ENCODE data around the gene NDUFAF8. TPM values are rescaled to one million over a fixed set of nuclear protein-coding genes. Genes with fewer than 3 reads are reported as not detected.

Gene NDUFAF8
- total and polyA plus RNA-seq, 2 experiments from 2014 or later = 53.1 to 136 TPM

- no peak for DNase-seq
- Histone ChIP-seq H4K20me1 (ENCODE audit: insufficient read depth) (no peaks in the 10 kb centered on the region), H3K4me2 (ENCODE audit: unreplicated experiment) (no peak overlapping the region), H3F3A (ENCODE audit: insufficient read depth) (no peaks in the 10 kb centered on the region), H3K79me2 (ENCODE audit: insufficient read depth) (no peaks in the 10 kb centered on the region), H3K9me3 (ENCODE audit: low read depth) (no peaks in the 10 kb centered on the region), H3K9ac (no peak overlapping the region), H3K27me3 (replicated peaks; ENCODE audit: insufficient read depth) (no peaks in the 10 kb centered on the region), H3K4me1 (ENCODE audit: insufficient read depth) (no peaks in the 10 kb centered on the region), H3K36me3 (ENCODE audit: low read depth) (no peaks in the 10 kb centered on the region), H3K27ac (no peak overlapping the region), H3K4me3 (no peak overlapping the region), H3K9me2 (ENCODE audit: insufficient read depth) (no peaks in the 10 kb centered on the region), H2AFZ (no peak overlapping the region)
- no peak for TF ChIP-seq EZH2 (IDR thresholded peaks at IDR 0.05; ENCODE audit: insufficient read depth, poor library complexity, severe bottlenecking)
- TF ChIP-seq EZH2phosphoT487 (IDR thresholded peaks at IDR 0.05; ENCODE audit: insufficient read depth, low read depth) = no peak
- WGBS, 2 experiments (ENCODE audit: low coverage in 1 of 2, low lambda C conversion rate in 2 of 2, missing lambda C conversion rate in 2 of 2) = 92 to 97% methylated on average over 8 of the region's 8 CpGs
- in situ Hi-C loops (cut with MboI) = no loop called here
Measured at GRCh38 chr17:81213978-81214377, 25.1 kb upstream of the NDUFAF8 start.

- Histone ChIP-seq H4K20me1 (ENCODE audit: insufficient read depth) (no peaks in the 10 kb centered on the region), H3K9me3 (ENCODE audit: low read depth) (no peaks in the 10 kb centered on the region), H3F3A (ENCODE audit: insufficient read depth) (no peaks in the 10 kb centered on the region), H3K9ac (no peak overlapping the region), H3K4me1 (ENCODE audit: insufficient read depth) (no peaks in the 10 kb centered on the region), H3K36me3 (ENCODE audit: low read depth) (no peaks in the 10 kb centered on the region), H3K9me2 (ENCODE audit: insufficient read depth) (no peaks in the 10 kb centered on the region), H3K27me3 (replicated peaks; ENCODE audit: insufficient read depth) (no peaks in the 10 kb centered on the region), H3K4me3 (no peak overlapping the region), H3K27ac (no peak overlapping the region), H2AFZ (no peak overlapping the region), H3K79me2 (ENCODE audit: insufficient read depth) (peaks cover 6% of the 10 kb centered on the region; the same call in 1 of the 2 replicates), H3K4me2 (ENCODE audit: unreplicated experiment) (no peak overlapping the region)
- no peak for DNase-seq
- no peak for TF ChIP-seq EZH2 (IDR thresholded peaks at IDR 0.05; ENCODE audit: insufficient read depth, poor library complexity, severe bottlenecking)
- no peak for TF ChIP-seq EZH2phosphoT487 (IDR thresholded peaks at IDR 0.05; ENCODE audit: insufficient read depth, low read depth)
- in situ Hi-C loops (cut with MboI) = no loop called here
- 96% methylated on average over 13 to 18 of the region's 18 CpGs for WGBS, 2 experiments (ENCODE audit: low coverage in 1 of 2, low lambda C conversion rate in 2 of 2, missing lambda C conversion rate in 2 of 2)
Measured at GRCh38 chr17:81217491-81217890, 21.6 kb upstream of the NDUFAF8 start.

- TF ChIP-seq EZH2phosphoT487 (IDR thresholded peaks at IDR 0.05; ENCODE audit: insufficient read depth, low read depth) = no peak
- TF ChIP-seq EZH2 (IDR thresholded peaks at IDR 0.05; ENCODE audit: insufficient read depth, poor library complexity, severe bottlenecking) = no peak
- Histone ChIP-seq H3K27me3 (replicated peaks; ENCODE audit: insufficient read depth) (no peaks in the 10 kb centered on the region), H3K4me2 (ENCODE audit: unreplicated experiment) (no peak overlapping the region), H3K9me3 (ENCODE audit: low read depth) (no peaks in the 10 kb centered on the region), H4K20me1 (ENCODE audit: insufficient read depth) (no peaks in the 10 kb centered on the region), H3K4me1 (ENCODE audit: insufficient read depth) (no peaks in the 10 kb centered on the region), H3K9ac (no peak overlapping the region), H3K9me2 (ENCODE audit: insufficient read depth) (no peaks in the 10 kb centered on the region), H3K79me2 (ENCODE audit: insufficient read depth) (peaks cover 6% of the 10 kb centered on the region; the same call in 1 of the 2 replicates), H3K27ac (no peak overlapping the region), H3F3A (ENCODE audit: insufficient read depth) (no peaks in the 10 kb centered on the region), H2AFZ (no peak overlapping the region), H3K36me3 (ENCODE audit: low read depth) (no peaks in the 10 kb centered on the region), H3K4me3 (no peak overlapping the region)
- no peak for DNase-seq
- WGBS, 2 experiments (ENCODE audit: low coverage in 1 of 2, low lambda C conversion rate in 2 of 2, missing lambda C conversion rate in 2 of 2) = 87 to 92% methylated on average over 13 of the region's 13 CpGs
- in situ Hi-C loops (cut with MboI) = no loop called here
Measured at GRCh38 chr17:81218459-81218858, 20.7 kb upstream of the NDUFAF8 start.

- Histone ChIP-seq H3K27ac (no peak overlapping the region), H3K36me3 (ENCODE audit: low read depth) (no peaks in the 10 kb centered on the region), H4K20me1 (ENCODE audit: insufficient read depth) (no peaks in the 10 kb centered on the region), H3K9ac (no peak overlapping the region), H3K4me1 (ENCODE audit: insufficient read depth) (no peaks in the 10 kb centered on the region), H3K79me2 (ENCODE audit: insufficient read depth) (peaks cover 6% of the 10 kb centered on the region; the same call in 1 of the 2 replicates), H3K9me2 (ENCODE audit: insufficient read depth) (no peaks in the 10 kb centered on the region), H3K27me3 (replicated peaks; ENCODE audit: insufficient read depth) (no peaks in the 10 kb centered on the region), H2AFZ (no peak overlapping the region), H3K9me3 (ENCODE audit: low read depth) (no peaks in the 10 kb centered on the region), H3F3A (ENCODE audit: insufficient read depth) (no peaks in the 10 kb centered on the region), H3K4me2 (ENCODE audit: unreplicated experiment) (no peak overlapping the region), H3K4me3 (no peak overlapping the region)
- in situ Hi-C loops (cut with MboI) = no loop called here
- no peak for DNase-seq
- TF ChIP-seq EZH2 (IDR thresholded peaks at IDR 0.05; ENCODE audit: insufficient read depth, poor library complexity, severe bottlenecking) (no peak), EZH2phosphoT487 (IDR thresholded peaks at IDR 0.05; ENCODE audit: insufficient read depth, low read depth) (no peak)
- 95 to 100% methylated on average over 8 to 11 of the region's 11 CpGs for WGBS, 2 experiments (ENCODE audit: low coverage in 1 of 2, low lambda C conversion rate in 2 of 2, missing lambda C conversion rate in 2 of 2)
Measured at GRCh38 chr17:81218991-81219390, 20.1 kb upstream of the NDUFAF8 start.
